SK-N-SH (cell line): ENCODE results near the gene SHISAL2B.
"Not testable (repeated sequence)": the region's sequence is repeated elsewhere in the genome, so short reads cannot be mapped to it uniquely, and the experiment has no call there.

Experiments used
- EP300 ChIP-seq, 2 experiments: IDR thresholded peaks; 2 replicates each; pipeline versions ENCODE4 v1.4.0 to v1.6.1; 2012; ENCODE audit warnings: borderline replicate concordance in 1 of 2, low read depth in 1 of 2, low read length in 1 of 2
- FOSL2 ChIP-seq: IDR thresholded peaks from 2 replicates; pipeline ENCODE4 v1.4.0; 2012; ENCODE audit warnings: low read depth, mild to moderate bottlenecking, moderate library complexity, borderline replicate concordance
- FOXM1 ChIP-seq: IDR thresholded peaks from 2 replicates; pipeline ENCODE4 v1.4.0; 2012; ENCODE audit warnings: low read depth, mild to moderate bottlenecking
- GABPA ChIP-seq: IDR thresholded peaks from 2 replicates; pipeline ENCODE4 v1.4.0; 2012; ENCODE audit warnings: low read depth, mild to moderate bottlenecking
- MAX ChIP-seq: IDR thresholded peaks from 2 replicates; pipeline ENCODE4 v1.4.0; 2012; ENCODE audit warnings: low read depth
- RFX5 ChIP-seq: IDR thresholded peaks from 2 replicates; pipeline ENCODE4 v1.6.1; 2012; ENCODE audit warnings: mild to moderate bottlenecking, improper control_type of control experiment, low read length
- RXRA ChIP-seq: IDR thresholded peaks from 2 replicates; pipeline ENCODE4 v1.4.0; 2012; ENCODE audit warnings: low read depth, mild to moderate bottlenecking, borderline replicate concordance
- TCF12 ChIP-seq: IDR thresholded peaks from 2 replicates; pipeline ENCODE4 v1.4.0; 2012
- TEAD4 ChIP-seq: IDR thresholded peaks from 2 replicates; pipeline ENCODE4 v1.4.0; 2012; ENCODE audit warnings: mild to moderate bottlenecking, borderline replicate concordance; ENCODE audit not compliant: insufficient read depth
- TF ChIP-seq, protein P1 (sequence below): fragments of 200-600 bp; sonication (generic); IDR thresholded peaks from 2 replicates; pipeline ENCODE4 v1.6.1; 2017; ENCODE audit warnings: antibody characterized with exemption, mild to moderate bottlenecking, moderate library complexity

GRCh38 chr5:64714495-64714894, 24.2 kb downstream of the SHISAL2B start:
- TF ChIP-seq GABPA; MAX; EP300 (IDR thresholded peaks at IDR 0.05; ENCODE audit: borderline replicate concordance in 1 of 2, low read depth in 1 of 2, low read length in 1 of 2); TEAD4; RFX5; TCF12; RXRA; FOSL2; FOXM1: not testable (repeated sequence)
- TF ChIP-seq, protein P1, sequence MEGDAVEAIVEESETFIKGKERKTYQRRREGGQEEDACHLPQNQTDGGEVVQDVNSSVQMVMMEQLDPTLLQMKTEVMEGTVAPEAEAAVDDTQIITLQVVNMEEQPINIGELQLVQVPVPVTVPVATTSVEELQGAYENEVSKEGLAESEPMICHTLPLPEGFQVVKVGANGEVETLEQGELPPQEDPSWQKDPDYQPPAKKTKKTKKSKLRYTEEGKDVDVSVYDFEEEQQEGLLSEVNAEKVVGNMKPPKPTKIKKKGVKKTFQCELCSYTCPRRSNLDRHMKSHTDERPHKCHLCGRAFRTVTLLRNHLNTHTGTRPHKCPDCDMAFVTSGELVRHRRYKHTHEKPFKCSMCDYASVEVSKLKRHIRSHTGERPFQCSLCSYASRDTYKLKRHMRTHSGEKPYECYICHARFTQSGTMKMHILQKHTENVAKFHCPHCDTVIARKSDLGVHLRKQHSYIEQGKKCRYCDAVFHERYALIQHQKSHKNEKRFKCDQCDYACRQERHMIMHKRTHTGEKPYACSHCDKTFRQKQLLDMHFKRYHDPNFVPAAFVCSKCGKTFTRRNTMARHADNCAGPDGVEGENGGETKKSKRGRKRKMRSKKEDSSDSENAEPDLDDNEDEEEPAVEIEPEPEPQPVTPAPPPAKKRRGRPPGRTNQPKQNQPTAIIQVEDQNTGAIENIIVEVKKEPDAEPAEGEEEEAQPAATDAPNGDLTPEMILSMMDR, result not testable (repeated sequence)
